Pancreas (tissue), 10 donors: ENCODE data around the gene USF3. TPM values are rescaled to one million over a fixed set of nuclear protein-coding genes. Genes with fewer than 3 reads are reported as not detected.
A peak's percentile ranks its signal among the peaks of the same experiment; 100 is the strongest.

Source experiments
- ATAC-seq, 4 donors: fragments of 200-7000 bp; cut with Tn5 transposase; one replicate each; pipeline versions ENCODE4 v1.8.0 to v1.9.1; 2020; ENCODE audit warnings: mild to moderate bottlenecking in 4 of 4, moderate library complexity in 4 of 4
- DNase-seq, 6 donors: peaks; one replicate each; pipeline ENCODE4 v3.0.0-alpha.2; 2020
- FAIRE-seq: peaks from 2 replicates; lab custom pipeline; 2012; peaks lifted over from hg19 to GRCh38; lab: Jason Lieb, UNC
- H3K27ac ChIP-seq, 4 donors: fragments of 200-600 bp; sonication (generic); 1 replicate in 3 of 4; 2 replicates in 1 of 4; pipeline versions ENCODE4 v1.5.0 to v1.8.0; 2020
- H3K27me3 ChIP-seq, 4 donors: fragments of 200-600 bp; one replicate each; pipeline ENCODE4 v1.8.0; 2021
- H3K36me3 ChIP-seq, 3 donors: fragments of 200-600 bp; sonication (generic) in 1 of 3; one replicate each; pipeline versions ENCODE4 v1.5.0 to v1.8.0; 2020 to 2021
- H3K4me1 ChIP-seq, 3 donors: fragments of 200-600 bp; one replicate each; pipeline ENCODE4 v1.8.0; 2021
- H3K4me3 ChIP-seq, 4 donors: fragments of 200-600 bp; sonication (generic) in 2 of 4; one replicate each; pipeline versions ENCODE4 v1.5.0 to v1.8.0; 2020 to 2021
- H3K9me3 ChIP-seq, 4 donors: fragments of 200-600 bp; one replicate each; pipeline ENCODE4 v1.8.0; 2021
- WGBS, 2 donors: extraction: QIAGEN DNeasy Blood & Tissue Kit; methylation state at CpG; one replicate each; pipeline ENCODE4 v1.1.7; 2013; 5-methylcytosine and 5-hydroxymethylcytosine counted together
- intact Hi-C, 3 donors: fragments of 100-400 bp; cut with DNase I; formaldehyde crosslinking; loops; one replicate each; pipeline versions ENCODE4 v1.11.1 to v1.14.2; 2022
- polyA plus RNA-seq, 2 donors: library from polyadenylated mRNA; stranded (reverse); fragments of 200-250 nt; gene quantifications; one replicate each; pipeline ENCODE4 v1.2.3, GENCODE V29; 2013
- total RNA-seq, 6 donors: library from RNA; stranded (reverse); fragmentation: NEBNext Ultra II Directional in 4 of 6; extraction: Animal tissue kit (Norgen Biotek cat#: 25700) in 4 of 6; gene quantifications; one replicate each; pipeline versions ENCODE4 v1.2.1 to v1.2.4, GENCODE V29; 2021 to 2023
- TF ChIP-seq, protein P1 (sequence below), 4 donors: fragments of 200-600 bp; sonication (generic) in 3 of 4; IDR thresholded peaks; one replicate each; pipeline versions ENCODE4 v1.5.0 to v1.8.0; 2021; ENCODE audit warnings: antibody characterized with exemption in 4 of 4
- donor health status: healthy with polysubstance abuse.
- donor health status: DM: no; HTN: no; CAD: no; lungs with moderate emphysema.
- donor health status: DM: no; HTN: no; CAD: no.
- donor health status: control.
- donor health status: control.
- donor health status: Bipolar disorder and iron deficiency.
- donor health status: DM: yes; HTN: yes; CAD: no.
- donor health status: DM: no; HTN: no; CAD: no.
- donor health status: DM: no; HTN: no; CAD: no.
- donor health status: DM: yes; HTN: yes; CAD: no.

Gene USF3
- total and polyA plus RNA-seq, 8 donors, result 2.9 to 12.3 (median 9.0) TPM

DNA sequence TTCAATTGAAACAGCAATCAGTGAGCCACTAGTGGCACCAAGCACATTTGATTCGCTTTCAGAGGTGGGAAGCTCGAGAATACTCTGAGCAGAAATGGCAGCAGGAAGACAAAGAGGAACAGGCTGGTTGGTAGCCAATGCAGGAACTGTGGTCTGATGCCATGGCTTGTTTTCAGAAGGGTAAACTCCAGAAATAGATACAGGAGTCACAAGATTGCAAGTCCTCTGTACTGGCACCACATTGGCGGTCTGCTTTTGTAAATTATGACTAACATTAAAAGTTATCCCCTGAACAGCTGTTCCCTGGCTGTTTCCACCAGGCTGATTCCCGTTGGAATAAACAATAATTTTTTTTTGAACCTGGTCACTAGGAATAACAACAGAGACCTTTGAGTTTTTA, 35.5 kb downstream of the USF3 start:
- Histone ChIP-seq H3K27me3 (no peaks in the 10 kb centered on the region), H3K4me1 (peaks cover 14 to 37% (median 37%) of the 10 kb centered on the region in 3 donors), H3K4me3 (no peak overlapping the region), H3K9me3 (no peaks in the 10 kb centered on the region), H3K27ac (peak overlapping the region in 2 of 4 donors; percentile 15 to 23), H3K36me3 (peaks cover 3 to 14% (median 5%) of the 10 kb centered on the region in 3 donors)
- no peak for FAIRE-seq
- peak; percentile 14 to 52 (median 37) for ATAC-seq
- intact Hi-C loops, result no loop called here
- WGBS, 2 donors, result 54 to 56% methylated on average over 4 of the region's 4 CpGs
- peak in 4 of 6 donors; percentile 23 to 51 (median 40) for DNase-seq
- TF ChIP-seq, protein P1, sequence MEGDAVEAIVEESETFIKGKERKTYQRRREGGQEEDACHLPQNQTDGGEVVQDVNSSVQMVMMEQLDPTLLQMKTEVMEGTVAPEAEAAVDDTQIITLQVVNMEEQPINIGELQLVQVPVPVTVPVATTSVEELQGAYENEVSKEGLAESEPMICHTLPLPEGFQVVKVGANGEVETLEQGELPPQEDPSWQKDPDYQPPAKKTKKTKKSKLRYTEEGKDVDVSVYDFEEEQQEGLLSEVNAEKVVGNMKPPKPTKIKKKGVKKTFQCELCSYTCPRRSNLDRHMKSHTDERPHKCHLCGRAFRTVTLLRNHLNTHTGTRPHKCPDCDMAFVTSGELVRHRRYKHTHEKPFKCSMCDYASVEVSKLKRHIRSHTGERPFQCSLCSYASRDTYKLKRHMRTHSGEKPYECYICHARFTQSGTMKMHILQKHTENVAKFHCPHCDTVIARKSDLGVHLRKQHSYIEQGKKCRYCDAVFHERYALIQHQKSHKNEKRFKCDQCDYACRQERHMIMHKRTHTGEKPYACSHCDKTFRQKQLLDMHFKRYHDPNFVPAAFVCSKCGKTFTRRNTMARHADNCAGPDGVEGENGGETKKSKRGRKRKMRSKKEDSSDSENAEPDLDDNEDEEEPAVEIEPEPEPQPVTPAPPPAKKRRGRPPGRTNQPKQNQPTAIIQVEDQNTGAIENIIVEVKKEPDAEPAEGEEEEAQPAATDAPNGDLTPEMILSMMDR (IDR thresholded peaks at IDR 0.05), result no peak

DNA sequence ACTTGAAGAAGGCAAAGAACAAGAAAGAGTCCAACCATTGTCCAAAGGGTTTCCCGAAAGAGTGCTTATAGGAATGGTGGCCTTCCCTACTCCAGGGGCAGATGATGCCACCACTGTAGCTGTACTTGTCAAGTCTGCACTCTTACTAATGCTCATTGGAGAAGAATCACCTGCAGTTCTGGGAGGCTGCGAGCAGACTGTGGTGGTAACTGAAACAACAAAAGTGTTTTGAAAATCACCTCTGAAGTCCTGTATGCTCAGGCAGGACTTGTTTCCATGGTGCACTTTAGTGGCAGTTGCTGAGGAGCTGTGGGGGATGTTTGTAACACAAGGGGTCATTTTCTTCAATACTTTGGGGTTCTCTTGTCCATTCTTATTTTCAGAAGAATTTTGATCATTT, 36.0 kb downstream of the USF3 start:
- no peaks in the 10 kb centered on the region for H3K9me3 ChIP-seq
- FAIRE-seq (no peak), ATAC-seq (no peak), DNase-seq (no peak)
- TF ChIP-seq, protein P1 (IDR thresholded peaks at IDR 0.05), result no peak
- peak overlapping the region in 2 of 4 donors; percentile 15 to 23 for H3K27ac ChIP-seq
- intact Hi-C loops, result no loop called here
- peaks cover 14 to 37% (median 37%) of the 10 kb centered on the region in 3 donors for H3K4me1 ChIP-seq
- 95 to 100% methylated on average over 2 of the region's 2 CpGs for WGBS, 2 donors
- H3K27me3 ChIP-seq, result no peaks in the 10 kb centered on the region
- H3K36me3 ChIP-seq, result peaks cover 3 to 14% (median 5%) of the 10 kb centered on the region in 3 donors
- no peak overlapping the region for H3K4me3 ChIP-seq

DNA sequence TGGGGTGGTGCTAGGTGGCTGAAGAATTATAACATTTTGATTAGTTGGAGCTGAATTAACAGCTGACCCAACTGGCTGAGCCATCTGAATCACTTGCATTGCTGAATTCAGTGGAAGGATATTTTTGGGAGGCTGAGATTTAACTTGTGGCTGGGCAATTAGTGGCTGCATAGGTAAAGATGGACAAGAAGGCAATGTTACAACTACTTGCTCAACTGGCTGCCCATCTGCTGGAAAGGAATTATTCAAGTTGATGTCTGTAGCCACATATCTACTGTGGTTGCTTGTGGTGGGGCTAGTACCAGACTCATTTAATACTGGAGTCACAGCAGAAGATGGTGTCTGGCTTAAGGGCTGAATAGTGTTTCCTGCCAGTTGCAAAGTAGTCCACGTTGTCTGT, 36.4 kb downstream of the USF3 start:
- TF ChIP-seq, protein P1 (IDR thresholded peaks at IDR 0.05), result no peak
- peak overlapping the region in 1 of 4 donors; percentile 18 for H3K27ac ChIP-seq
- DNase-seq, result no peak
- peaks cover 3 to 14% (median 5%) of the 10 kb centered on the region in 3 donors for H3K36me3 ChIP-seq
- H3K4me1 ChIP-seq, result peaks cover 14 to 37% (median 36%) of the 10 kb centered on the region in 3 donors
- H3K9me3 ChIP-seq, result no peaks in the 10 kb centered on the region
- H3K4me3 ChIP-seq, result no peak overlapping the region
- no peaks in the 10 kb centered on the region for H3K27me3 ChIP-seq
- FAIRE-seq, result no peak
- WGBS, 2 donors, result 82 to 84% methylated on average over 1 of the region's 1 CpG
- intact Hi-C loops, result no loop called here
- no peak for ATAC-seq

GRCh38 chr3:113659101-113659541, 37.3 kb downstream of the USF3 start:
- H3K36me3 ChIP-seq, result peaks cover 3 to 14% (median 5%) of the 10 kb centered on the region in 3 donors
- no peaks in the 10 kb centered on the region for H3K27me3 ChIP-seq
- H3K4me1 ChIP-seq, result peaks cover 8 to 30% (median 28%) of the 10 kb centered on the region in 3 donors
- H3K9me3 ChIP-seq, result no peaks in the 10 kb centered on the region
- TF ChIP-seq, protein P1 (IDR thresholded peaks at IDR 0.05), result no peak
- no peak overlapping the region for H3K4me3 ChIP-seq
- 96% methylated on average over 1 of the region's 1 CpG for WGBS, 2 donors
- FAIRE-seq, result no peak
- intact Hi-C loops, result no loop called here
- no peak overlapping the region for H3K27ac ChIP-seq
- DNase-seq, result no peak
- ATAC-seq, result no peak

- no peak for FAIRE-seq
- intact Hi-C loops, result no loop called here
- Histone ChIP-seq H3K4me3 (no peak overlapping the region), H3K9me3 (no peaks in the 10 kb centered on the region), H3K27me3 (no peaks in the 10 kb centered on the region), H3K4me1 (peaks cover 7 to 21% (median 21%) of the 10 kb centered on the region in 3 donors), H3K27ac (no peak overlapping the region), H3K36me3 (peaks cover 3 to 14% (median 5%) of the 10 kb centered on the region in 3 donors)
- DNase-seq, result no peak
- no peak for ATAC-seq
- WGBS, 2 donors, result 95 to 97% methylated on average over 3 of the region's 3 CpGs
- TF ChIP-seq, protein P1 (IDR thresholded peaks at IDR 0.05), result no peak
Observed at GRCh38 chr3:113658107-113658506, 38.3 kb downstream of the USF3 start.
